ENCODE measurements around the gene CABP7. TPM values are rescaled to one million over a fixed set of nuclear protein-coding genes. Genes with fewer than 3 reads are reported as not detected.

The CABP7 gene
- total and polyA plus RNA-seq, 2 donors (not counting 3 experiments of a cell fraction or from before 2014, with no cell fraction given), result not detected

DNA sequence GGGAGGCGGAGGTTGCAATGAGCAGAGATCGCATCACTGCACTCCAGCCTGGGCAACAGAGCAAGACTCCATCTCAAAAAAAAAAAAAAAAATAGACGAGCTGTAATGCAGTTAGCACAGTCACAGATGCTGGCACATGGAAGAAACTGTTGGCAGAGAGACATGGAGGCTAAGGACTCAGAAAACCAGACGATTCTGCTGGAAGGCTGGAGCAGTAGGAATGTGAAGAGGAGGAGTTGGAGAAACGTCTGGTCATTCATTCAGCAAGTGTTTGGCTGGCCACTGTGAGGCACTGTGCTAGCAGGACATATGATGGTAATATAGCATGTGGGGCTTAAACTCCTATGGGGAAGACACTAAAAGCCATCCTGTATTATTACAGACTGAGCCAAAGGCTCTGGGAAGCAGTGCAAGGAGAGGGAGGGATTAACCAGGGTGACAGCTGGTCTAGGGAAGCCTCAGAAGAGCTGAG, 52.4 kb downstream of the CABP7 start:
- Histone ChIP-seq H3K4me1 (ENCODE audit: control insufficient read depth, extremely low read depth, insufficient read depth, low read length) (peaks cover 6% of the 10 kb centered on the region), H4K20me1 (replicated peaks; ENCODE audit: control insufficient read depth, extremely low read depth, insufficient read depth, low read length) (no peaks in the 10 kb centered on the region), H3K27ac (ENCODE audit: insufficient read depth, low read depth, low read length) (no peak overlapping the region), H3K79me2 (ENCODE audit: control insufficient read depth, insufficient read depth, low read length) (peaks cover 15% of the 10 kb centered on the region), H3K27me3 (ENCODE audit: control insufficient read depth in 2 of 2, insufficient read depth in 2 of 2, low read length in 2 of 2) (no peaks in the 10 kb centered on the region), H3K9me1 (replicated peaks; ENCODE audit: control insufficient read depth, extremely low read depth, insufficient read depth, low read length) (no peaks in the 10 kb centered on the region), H3K4me3 (replicated peaks in 1 of 3; ENCODE audit: insufficient read depth in 1 of 3, low read depth in 1 of 3, low read length in 3 of 3) (no peak overlapping the region), H3K9ac (replicated peaks; ENCODE audit: extremely low read depth, insufficient read depth, low read length) (no peak overlapping the region), H3K36me3 (ENCODE audit: control insufficient read depth in 2 of 2, extremely low read depth in 1 of 2, insufficient read depth in 2 of 2, low read length in 2 of 2) (peaks cover 0 to 4% of the 10 kb centered on the region in 2 experiments), H3K4me2 (ENCODE audit: insufficient read depth, low read length) (no peak overlapping the region), H2AFZ (ENCODE audit: low read depth, low read length) (no peak overlapping the region), H3K9me3 (replicated peaks; ENCODE audit: control insufficient read depth, insufficient read depth, low read length) (no peaks in the 10 kb centered on the region)
- BruUV-seq (replicated peaks), result no TSS peak
- POLR2A ChIA-PET, result no interaction called here
- DNase-seq (ENCODE audit: low read depth, low spot score) (peak; percentile 31), FAIRE-seq (peak; percentile 50)
- TF ChIP-seq FOS (IDR thresholded peaks at IDR 0.05; ENCODE audit: borderline replicate concordance, insufficient read depth, low read length), result no peak
- TF ChIP-seq, protein P1, sequence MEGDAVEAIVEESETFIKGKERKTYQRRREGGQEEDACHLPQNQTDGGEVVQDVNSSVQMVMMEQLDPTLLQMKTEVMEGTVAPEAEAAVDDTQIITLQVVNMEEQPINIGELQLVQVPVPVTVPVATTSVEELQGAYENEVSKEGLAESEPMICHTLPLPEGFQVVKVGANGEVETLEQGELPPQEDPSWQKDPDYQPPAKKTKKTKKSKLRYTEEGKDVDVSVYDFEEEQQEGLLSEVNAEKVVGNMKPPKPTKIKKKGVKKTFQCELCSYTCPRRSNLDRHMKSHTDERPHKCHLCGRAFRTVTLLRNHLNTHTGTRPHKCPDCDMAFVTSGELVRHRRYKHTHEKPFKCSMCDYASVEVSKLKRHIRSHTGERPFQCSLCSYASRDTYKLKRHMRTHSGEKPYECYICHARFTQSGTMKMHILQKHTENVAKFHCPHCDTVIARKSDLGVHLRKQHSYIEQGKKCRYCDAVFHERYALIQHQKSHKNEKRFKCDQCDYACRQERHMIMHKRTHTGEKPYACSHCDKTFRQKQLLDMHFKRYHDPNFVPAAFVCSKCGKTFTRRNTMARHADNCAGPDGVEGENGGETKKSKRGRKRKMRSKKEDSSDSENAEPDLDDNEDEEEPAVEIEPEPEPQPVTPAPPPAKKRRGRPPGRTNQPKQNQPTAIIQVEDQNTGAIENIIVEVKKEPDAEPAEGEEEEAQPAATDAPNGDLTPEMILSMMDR (IDR thresholded peaks at IDR 0.05; ENCODE audit: extremely low read depth in 1 of 2, insufficient read depth in 1 of 2, low read depth in 1 of 2, low read length in 2 of 2), result peak; percentile 37 to 41
- intact Hi-C loops (cut with micrococcal nuclease), result loop anchor here (1.0 kb wide), 1 partner anchor 233 kb away; no protein-coding TSS in a partner anchor
- CTCF ChIA-PET, result interaction anchor here (1.1 to 2.5 kb wide), 3 partner anchors 10 to 233 kb away, joined by 3 to 27 read pairs (median 5); no protein-coding TSS in a partner anchor
- dilution Hi-C loops (cut with MboI; ENCODE audit: extremely low pct_ligation_motif_present, low sequenced_read_pairs), result no loop called here

DNA sequence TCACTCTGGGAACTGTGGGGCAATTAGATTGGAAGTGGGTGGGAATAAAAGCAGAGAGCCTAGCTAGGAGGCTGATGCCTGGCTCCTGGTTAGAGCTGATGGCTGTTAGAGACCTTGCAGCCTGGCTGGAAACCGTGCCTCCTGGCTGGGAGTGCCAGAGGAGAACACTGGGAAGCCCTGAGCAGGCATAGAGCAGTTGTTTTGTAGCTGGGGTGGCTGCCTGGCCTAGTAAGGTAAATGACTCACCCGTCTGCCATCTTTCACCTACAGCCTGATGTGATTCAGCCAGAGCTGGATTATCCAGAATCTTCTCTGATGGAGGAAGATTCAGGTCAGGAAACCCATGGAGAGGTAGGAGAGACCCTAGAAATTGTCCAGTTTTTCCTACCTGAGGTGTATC, 53.4 kb downstream of the CABP7 start:
- no TSS peak for BruUV-seq (replicated peaks)
- ChIA-PET CTCF (interaction anchor here (0.7 to 2.5 kb wide), 8 partner anchors 9 to 315 kb away, joined by 3 to 27 read pairs (median 5); no protein-coding TSS in a partner anchor), POLR2A (interaction anchor here (0.6 kb wide), 1 partner anchor 38 kb away, joined by 3 read pairs; no protein-coding TSS in a partner anchor)
- TF ChIP-seq JUN (IDR thresholded peaks at IDR 0.05; ENCODE audit: borderline replicate concordance, insufficient read depth, insufficient read length, low read depth), result no peak
- H2AFZ ChIP-seq (ENCODE audit: low read depth, low read length), result peak overlapping the region; percentile 26
- intact Hi-C loops (cut with micrococcal nuclease), result no loop called here
- H3K9me1 ChIP-seq (replicated peaks; ENCODE audit: control insufficient read depth, extremely low read depth, insufficient read depth, low read length), result no peaks in the 10 kb centered on the region
- no peak overlapping the region for H3K4me2 ChIP-seq (ENCODE audit: insufficient read depth, low read length)
- dilution Hi-C loops (cut with MboI; ENCODE audit: extremely low pct_ligation_motif_present, low sequenced_read_pairs), result no loop called here
- no peak overlapping the region for H3K4me3 ChIP-seq (replicated peaks in 1 of 3; ENCODE audit: insufficient read depth in 1 of 3, low read depth in 1 of 3, low read length in 3 of 3)
- peaks cover 2% of the 10 kb centered on the region for H3K4me1 ChIP-seq (ENCODE audit: control insufficient read depth, extremely low read depth, insufficient read depth, low read length)
- DNase-seq (ENCODE audit: low read depth, low spot score) (no peak), FAIRE-seq (no peak)
- peaks cover 0 to 4% of the 10 kb centered on the region in 2 experiments for H3K36me3 ChIP-seq (ENCODE audit: control insufficient read depth in 2 of 2, extremely low read depth in 1 of 2, insufficient read depth in 2 of 2, low read length in 2 of 2)
- peaks cover 6% of the 10 kb centered on the region for H3K79me2 ChIP-seq (ENCODE audit: control insufficient read depth, insufficient read depth, low read length)
- H4K20me1 ChIP-seq (replicated peaks; ENCODE audit: control insufficient read depth, extremely low read depth, insufficient read depth, low read length), result no peaks in the 10 kb centered on the region
- no peak overlapping the region for H3K9ac ChIP-seq (replicated peaks; ENCODE audit: extremely low read depth, insufficient read depth, low read length)
- no peak overlapping the region for H3K27ac ChIP-seq (ENCODE audit: insufficient read depth, low read depth, low read length)
- H3K9me3 ChIP-seq (replicated peaks; ENCODE audit: control insufficient read depth, insufficient read depth, low read length), result no peaks in the 10 kb centered on the region
- no peaks in the 10 kb centered on the region for H3K27me3 ChIP-seq (ENCODE audit: control insufficient read depth in 2 of 2, insufficient read depth in 2 of 2, low read length in 2 of 2)

Measured in endothelial cell of umbilical vein (primary cell).